Stimulated activated CD4-positive, alpha-beta T cell treated with anti-CD3 and anti-CD28 coated beads, Interleukin-4, amount 100 ng/mL, for 48 hours (primary cell): ENCODE results near the gene ZMIZ1.
"Not testable (repeated sequence)": the region's sequence is repeated elsewhere in the genome, so short reads cannot be mapped to it uniquely, and the experiment has no call there.

Source experiments
- DNase-seq, 2 donors: peaks; one replicate each; pipeline ENCODE4 v3.0.0-alpha.2; 2020; ENCODE audit warnings: low read depth in 2 of 2

The ZMIZ1 gene

GRCh38 chr10:79263939-79264338 lies 195.2 kb downstream of the ZMIZ1 start:
- DNase-seq = no peak

- DNase-seq = no peak
Observed at GRCh38 chr10:79264942-79265341, 196.2 kb downstream of the ZMIZ1 start.

GRCh38 chr10:79266084-79266483 lies 197.3 kb downstream of the ZMIZ1 start:
- no peak for DNase-seq

- DNase-seq = no peak
Observed at GRCh38 chr10:79266543-79267312, 198.0 kb downstream of the ZMIZ1 start.

- DNase-seq = no peak
Observed at GRCh38 chr10:79267499-79267898, 198.7 kb downstream of the ZMIZ1 start.

GRCh38 chr10:79268161-79268601 lies 199.4 kb downstream of the ZMIZ1 start:
- no peak for DNase-seq

- no peak for DNase-seq
Observed at GRCh38 chr10:79268742-79269141, 200.0 kb downstream of the ZMIZ1 start.

GRCh38 chr10:79269443-79269842 lies 200.7 kb downstream of the ZMIZ1 start:
- no peak for DNase-seq

- DNase-seq = no peak
Observed at GRCh38 chr10:79269969-79270368, 201.2 kb downstream of the ZMIZ1 start.

GRCh38 chr10:79270466-79271246 lies 201.9 kb downstream of the ZMIZ1 start:
- DNase-seq = no peak

- DNase-seq = no peak
Observed at GRCh38 chr10:79272353-79272752, 203.6 kb downstream of the ZMIZ1 start.

- DNase-seq = no peak
Observed at GRCh38 chr10:79273604-79274003, 204.8 kb downstream of the ZMIZ1 start.

GRCh38 chr10:79274279-79275104 lies 205.7 kb downstream of the ZMIZ1 start:
- no peak for DNase-seq

GRCh38 chr10:79275105-79275430 lies 206.3 kb downstream of the ZMIZ1 start:
- DNase-seq = no peak

- DNase-seq = no peak
Observed at GRCh38 chr10:79275431-79275851, 206.7 kb downstream of the ZMIZ1 start.

- no peak for DNase-seq
Observed at GRCh38 chr10:79277579-79278269, 209.0 kb downstream of the ZMIZ1 start.

GRCh38 chr10:79279047-79279446 lies 210.3 kb downstream of the ZMIZ1 start:
- not testable (repeated sequence) for DNase-seq

GRCh38 chr10:79280956-79281355 lies 212.2 kb downstream of the ZMIZ1 start:
- DNase-seq = no peak

GRCh38 chr10:79282388-79282787 lies 213.6 kb downstream of the ZMIZ1 start:
- no peak for DNase-seq

- DNase-seq = no peak
Observed at GRCh38 chr10:79283616-79284015, 214.8 kb downstream of the ZMIZ1 start.

- DNase-seq = no peak
Observed at GRCh38 chr10:79284158-79284871, 215.5 kb downstream of the ZMIZ1 start.
